ENCODE measurements around the gene PLXND1. TPM values are rescaled to one million over a fixed set of nuclear protein-coding genes. Genes with fewer than 3 reads are reported as not detected.
A peak's percentile ranks its signal among the peaks of the same experiment; 100 is the strongest.

The PLXND1 gene
- total RNA-seq, 2 donors from 2014 or later: 4.1 to 4.2 TPM

DNA sequence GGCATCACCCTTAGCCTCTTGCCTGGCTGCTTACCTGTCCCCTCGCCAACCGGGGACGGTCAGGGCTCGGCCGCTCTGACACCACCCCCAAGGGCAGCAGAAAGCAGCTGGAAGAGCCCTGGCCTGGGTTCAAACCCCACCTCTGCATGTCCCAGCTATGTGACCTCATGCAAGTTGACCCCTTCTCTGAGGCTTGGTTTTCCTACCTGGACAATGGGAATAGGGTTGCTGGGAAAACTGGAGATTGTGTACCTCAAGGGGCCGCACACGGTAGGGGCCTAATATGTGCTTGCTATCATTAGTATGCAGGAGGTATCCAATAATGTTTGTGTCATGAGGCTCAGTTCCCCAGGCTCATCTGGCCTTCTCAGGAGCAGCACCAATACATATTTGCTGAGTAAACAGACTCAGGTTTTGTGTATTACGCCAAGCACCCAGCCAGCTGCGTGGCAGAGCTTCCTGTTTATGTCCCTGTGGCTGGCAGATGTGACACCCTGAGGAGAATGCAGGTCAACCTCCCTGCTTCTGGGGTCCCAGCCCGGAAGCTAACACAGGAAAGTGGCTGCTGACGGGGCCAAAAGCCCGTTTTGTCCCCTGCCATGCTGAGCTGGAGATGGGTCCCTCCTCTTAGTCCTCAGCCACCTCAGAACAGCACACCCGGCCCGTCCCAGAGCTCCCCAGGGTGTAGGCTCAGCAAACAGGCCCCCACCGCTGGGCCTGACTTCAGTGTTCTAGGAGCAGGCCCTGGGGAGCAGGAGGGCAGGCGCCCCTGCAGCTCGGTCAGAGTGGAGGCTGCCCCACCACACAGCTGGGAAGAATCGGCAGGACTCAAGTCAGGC, 29.7 kb downstream of the PLXND1 start:
- peak overlapping the region in 1 of 2 donors; percentile 9 for H3K4me3 Mint-ChIP-seq
- peak; percentile 33 to 58 for DNase-seq
- ATAC-seq (replicated peaks in 1 of 2): peak; percentile 67 to 82
- H3K4me1 Mint-ChIP-seq (ENCODE audit: low read depth): peaks cover 19% of the 10 kb centered on the region
- no peaks in the 10 kb centered on the region for H3K36me3 Mint-ChIP-seq (ENCODE audit: insufficient read depth in 2 of 2)
- H3K27me3 Mint-ChIP-seq (ENCODE audit: low read depth): no peaks in the 10 kb centered on the region
- H3K9me3 Mint-ChIP-seq: no peaks in the 10 kb centered on the region
- H3K27ac Mint-ChIP-seq: peak overlapping the region; percentile 79

DNA sequence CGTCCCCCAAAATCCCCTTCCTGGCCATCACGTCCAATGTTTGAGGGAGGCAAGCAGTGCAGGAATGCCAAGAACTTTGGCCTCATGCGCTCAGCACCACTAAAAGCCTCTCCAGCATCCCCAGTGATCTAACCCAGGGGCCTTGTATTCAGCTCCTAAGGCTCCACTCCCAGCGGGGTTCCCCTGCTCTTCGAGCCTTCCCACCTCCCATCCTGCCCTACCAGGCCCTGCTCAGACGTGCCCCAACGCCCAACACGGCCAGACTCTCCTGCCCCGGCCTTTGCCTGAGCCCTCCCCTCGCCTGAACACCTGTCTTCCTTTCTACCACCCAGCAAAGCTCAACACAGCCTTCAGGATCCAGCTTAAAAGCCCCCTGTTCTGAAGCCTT, 30.5 kb downstream of the PLXND1 start:
- H3K9me3 Mint-ChIP-seq: no peaks in the 10 kb centered on the region
- peaks cover 19% of the 10 kb centered on the region for H3K4me1 Mint-ChIP-seq (ENCODE audit: low read depth)
- no peaks in the 10 kb centered on the region for H3K36me3 Mint-ChIP-seq (ENCODE audit: insufficient read depth in 2 of 2)
- peak overlapping the region; percentile 79 for H3K27ac Mint-ChIP-seq
- no peak for DNase-seq
- no peak overlapping the region for H3K4me3 Mint-ChIP-seq
- no peaks in the 10 kb centered on the region for H3K27me3 Mint-ChIP-seq (ENCODE audit: low read depth)
- ATAC-seq (replicated peaks in 1 of 2): no peak

DNA sequence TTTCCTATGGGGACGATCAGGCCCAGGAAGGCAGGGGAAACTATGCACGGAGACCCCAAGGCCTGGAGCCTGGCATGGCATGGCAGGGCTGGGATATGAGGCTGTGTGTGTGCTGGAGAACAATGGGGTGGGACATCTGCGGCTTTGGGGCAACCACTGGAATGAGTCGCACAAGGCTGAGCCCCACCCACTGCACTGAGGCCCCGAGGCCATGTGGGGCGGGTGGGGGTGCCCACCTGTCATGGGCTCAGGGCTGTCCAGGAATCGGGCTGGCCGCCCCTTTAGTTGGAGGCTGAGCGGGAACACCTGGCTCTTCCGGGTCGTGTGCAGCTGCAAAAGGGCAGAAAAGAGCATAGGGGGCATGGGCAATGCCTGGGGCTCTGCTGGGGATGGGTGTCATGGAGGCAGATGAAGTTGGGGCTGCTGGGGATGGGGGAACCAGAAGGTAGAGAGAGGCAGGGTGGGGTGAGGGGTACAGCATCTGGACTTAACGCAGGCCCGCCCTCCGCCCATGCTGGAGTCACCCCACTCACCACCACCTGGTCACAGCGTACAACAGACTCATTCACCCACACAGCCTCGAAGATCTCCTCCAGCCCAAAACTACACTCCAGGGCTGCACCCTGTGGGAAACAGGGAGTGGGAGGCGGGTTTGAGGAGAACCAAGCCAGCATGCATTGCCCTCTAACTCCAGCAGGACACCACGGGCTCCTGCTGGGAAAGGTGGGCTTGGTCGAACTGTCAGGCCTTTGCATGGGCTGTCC, 31.1 kb downstream of the PLXND1 start:
- Mint-ChIP-seq H3K36me3 (ENCODE audit: insufficient read depth in 2 of 2) (no peaks in the 10 kb centered on the region), H3K27ac (no peak overlapping the region), H3K27me3 (ENCODE audit: low read depth) (no peaks in the 10 kb centered on the region), H3K4me1 (ENCODE audit: low read depth) (peaks cover 19% of the 10 kb centered on the region), H3K9me3 (no peaks in the 10 kb centered on the region), H3K4me3 (no peak overlapping the region)
- no peak for ATAC-seq (replicated peaks in 1 of 2)
- no peak for DNase-seq

DNA sequence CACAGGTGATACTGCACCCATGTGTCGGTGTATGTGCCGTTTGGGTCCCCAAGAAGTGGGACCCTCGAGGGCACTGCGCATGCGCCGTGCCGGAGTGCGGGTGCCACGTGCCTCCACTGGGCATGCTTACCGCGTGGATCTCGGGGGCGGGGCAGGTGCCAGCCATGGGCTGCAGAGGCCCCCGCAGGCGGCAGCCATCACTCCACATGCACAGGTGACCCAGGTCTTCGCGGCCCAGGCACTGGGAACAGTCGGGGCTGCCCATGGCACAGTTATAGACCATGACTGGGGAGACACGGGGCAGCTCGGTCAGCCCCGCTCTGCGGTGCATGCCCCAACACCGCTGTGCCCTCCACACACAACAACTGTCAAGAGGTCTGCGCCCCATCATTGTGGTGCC, 32.3 kb downstream of the PLXND1 start:
- Mint-ChIP-seq H3K4me1 (ENCODE audit: low read depth) (peaks cover 19% of the 10 kb centered on the region), H3K36me3 (ENCODE audit: insufficient read depth in 2 of 2) (no peaks in the 10 kb centered on the region), H3K27me3 (ENCODE audit: low read depth) (no peaks in the 10 kb centered on the region), H3K4me3 (no peak overlapping the region), H3K27ac (no peak overlapping the region), H3K9me3 (no peaks in the 10 kb centered on the region)
- DNase-seq (no peak), ATAC-seq (replicated peaks in 1 of 2) (no peak)

DNA sequence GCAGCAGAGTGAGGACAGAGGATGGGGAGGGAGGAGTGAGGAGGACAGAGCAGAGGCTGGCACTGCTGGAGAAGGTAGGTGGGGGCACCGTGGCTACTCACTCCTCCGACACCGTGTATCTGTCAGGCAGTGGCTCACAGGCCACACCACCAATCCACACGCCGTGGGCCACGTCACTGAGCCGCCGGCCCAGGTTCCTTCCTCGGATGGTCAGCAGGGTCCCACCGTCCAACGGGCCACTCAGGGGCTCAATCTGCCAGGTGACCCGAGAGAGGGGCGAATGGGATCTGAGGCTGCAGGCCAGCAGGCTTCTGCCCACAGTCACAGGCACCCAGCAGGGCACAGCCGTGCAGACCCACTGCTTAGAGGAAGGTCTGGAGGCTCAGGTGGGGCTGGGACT, 33.0 kb downstream of the PLXND1 start:
- Mint-ChIP-seq H3K27me3 (ENCODE audit: low read depth) (no peaks in the 10 kb centered on the region), H3K27ac (no peak overlapping the region), H3K9me3 (no peaks in the 10 kb centered on the region), H3K4me3 (no peak overlapping the region), H3K36me3 (ENCODE audit: insufficient read depth in 2 of 2) (no peaks in the 10 kb centered on the region), H3K4me1 (ENCODE audit: low read depth) (peaks cover 19% of the 10 kb centered on the region)
- DNase-seq: no peak
- no peak for ATAC-seq (replicated peaks in 1 of 2)

DNA sequence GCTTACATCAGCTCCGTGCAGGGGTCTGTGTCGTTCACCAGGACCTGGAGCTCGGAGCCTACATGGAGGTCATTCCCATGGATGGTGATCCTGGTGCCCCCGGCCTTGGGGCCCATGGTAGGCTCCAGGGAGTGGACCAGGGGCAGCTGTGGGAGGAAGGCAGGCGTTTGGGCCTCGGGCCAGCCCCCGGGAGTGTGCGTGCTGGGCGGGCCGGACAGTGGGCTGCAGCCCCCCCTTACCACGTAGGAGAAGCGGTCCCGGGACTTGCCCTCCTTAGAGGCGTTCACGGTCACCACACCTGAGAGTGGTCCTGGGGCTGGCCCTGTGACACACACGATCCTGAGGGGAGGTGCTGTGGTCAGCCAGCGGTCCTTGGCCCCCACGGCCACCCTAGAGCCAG, 33.9 kb downstream of the PLXND1 start:
- Mint-ChIP-seq H3K4me3 (no peak overlapping the region), H3K4me1 (ENCODE audit: low read depth) (peaks cover 14% of the 10 kb centered on the region), H3K36me3 (ENCODE audit: insufficient read depth in 2 of 2) (no peaks in the 10 kb centered on the region), H3K27ac (no peak overlapping the region), H3K27me3 (ENCODE audit: low read depth) (no peaks in the 10 kb centered on the region), H3K9me3 (no peaks in the 10 kb centered on the region)
- ATAC-seq (replicated peaks in 1 of 2): no peak
- no peak for DNase-seq

DNA sequence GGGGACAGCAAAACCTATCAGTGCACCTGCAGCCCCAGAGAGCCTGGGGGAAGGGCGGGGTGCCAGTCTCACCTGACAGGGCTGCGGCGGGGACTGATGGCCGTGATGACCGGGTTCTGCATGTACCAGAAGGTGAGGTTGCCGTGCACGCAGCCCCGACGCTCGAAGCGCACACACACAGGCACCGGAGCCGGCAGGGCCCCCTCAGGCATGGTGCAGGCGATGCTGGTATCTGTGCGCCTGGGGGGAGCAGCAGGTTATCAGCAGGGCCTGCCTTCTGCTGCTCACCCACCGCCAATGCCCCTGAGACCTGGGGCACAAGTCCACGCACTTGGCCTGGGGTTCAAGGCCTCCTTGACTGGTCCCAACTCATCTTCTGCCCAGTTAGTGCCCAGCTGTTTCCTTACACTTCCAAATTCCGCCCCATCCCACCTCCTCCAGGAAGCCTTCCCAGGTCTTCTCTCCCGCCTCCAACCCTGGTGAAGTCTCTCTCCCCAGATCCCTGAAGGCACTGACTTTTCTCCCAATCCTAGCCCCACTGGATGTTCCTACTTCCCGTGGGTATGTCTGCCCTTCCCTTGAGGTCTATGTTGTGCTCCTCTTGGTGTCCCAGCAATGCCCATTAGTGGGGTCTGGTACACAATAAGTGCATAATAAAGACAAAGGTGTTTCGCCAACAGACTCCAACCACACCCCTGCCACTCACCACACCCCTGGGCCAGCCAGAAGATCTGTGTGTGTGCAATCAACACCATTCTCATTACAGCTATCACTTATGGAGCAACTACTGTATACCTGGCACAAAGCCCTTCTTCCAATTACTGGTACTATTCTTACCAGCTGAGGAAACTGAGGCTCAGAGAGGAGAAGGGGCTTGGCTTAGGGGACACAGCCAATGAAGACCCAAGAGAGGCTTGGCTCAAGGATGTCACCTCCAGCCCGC, 34.6 kb downstream of the PLXND1 start:
- no peak overlapping the region for H3K4me3 Mint-ChIP-seq
- DNase-seq (no peak), ATAC-seq (replicated peaks in 1 of 2) (no peak)
- no peaks in the 10 kb centered on the region for H3K27me3 Mint-ChIP-seq (ENCODE audit: low read depth)
- H3K9me3 Mint-ChIP-seq: no peaks in the 10 kb centered on the region
- peaks cover 13% of the 10 kb centered on the region for H3K4me1 Mint-ChIP-seq (ENCODE audit: low read depth)
- no peak overlapping the region for H3K27ac Mint-ChIP-seq
- H3K36me3 Mint-ChIP-seq (ENCODE audit: insufficient read depth in 2 of 2): no peaks in the 10 kb centered on the region

DNA sequence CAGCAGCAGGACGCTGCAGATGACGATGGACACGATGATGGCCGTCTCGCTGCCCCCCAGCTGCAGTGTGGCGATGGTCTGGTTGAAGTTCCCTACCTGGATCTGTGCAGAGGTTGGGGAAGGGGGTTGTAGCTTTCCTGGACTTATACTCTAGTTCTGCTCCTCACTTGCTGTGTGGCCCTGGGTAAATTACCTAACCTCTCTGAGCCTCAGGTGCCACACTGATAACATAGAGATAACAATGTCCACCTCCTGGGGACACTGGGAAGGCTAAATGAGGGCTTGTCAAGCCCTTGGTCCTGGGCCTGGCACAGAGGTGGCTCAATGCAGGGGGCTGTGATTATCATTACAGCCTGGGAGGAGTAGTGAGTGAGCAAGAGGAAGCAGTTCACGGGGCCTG, 36.6 kb downstream of the PLXND1 start:
- no peak for DNase-seq
- no peaks in the 10 kb centered on the region for H3K36me3 Mint-ChIP-seq (ENCODE audit: insufficient read depth in 2 of 2)
- no peaks in the 10 kb centered on the region for H3K9me3 Mint-ChIP-seq
- H3K27me3 Mint-ChIP-seq (ENCODE audit: low read depth): no peaks in the 10 kb centered on the region
- no peak overlapping the region for H3K4me3 Mint-ChIP-seq
- no peaks in the 10 kb centered on the region for H3K4me1 Mint-ChIP-seq (ENCODE audit: low read depth)
- no peak for ATAC-seq (replicated peaks in 1 of 2)
- H3K27ac Mint-ChIP-seq: no peak overlapping the region

DNA sequence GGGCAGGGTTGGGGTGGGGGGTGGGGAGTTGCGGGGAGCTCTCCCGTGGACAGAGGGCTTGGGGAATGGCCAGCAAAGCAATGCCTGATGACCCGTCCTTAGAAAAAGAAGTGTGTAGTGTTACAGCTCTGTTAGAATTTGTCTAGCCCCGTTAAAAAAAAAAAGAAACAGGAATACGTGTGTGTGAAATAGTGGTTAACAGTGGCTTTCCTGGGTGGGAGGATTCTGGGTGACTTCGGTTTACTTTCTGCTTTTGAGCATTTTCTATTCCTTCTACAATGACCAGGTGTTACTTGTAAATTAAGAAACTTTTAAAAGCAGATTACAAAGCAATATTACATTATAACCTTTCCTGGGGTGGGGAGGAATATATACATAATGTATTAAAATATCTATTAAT, 38.5 kb downstream of the PLXND1 start:
- DNase-seq (no peak), ATAC-seq (replicated peaks in 1 of 2) (no peak)
- Mint-ChIP-seq H3K4me3 (no peak overlapping the region), H3K4me1 (ENCODE audit: low read depth) (no peaks in the 10 kb centered on the region), H3K9me3 (no peaks in the 10 kb centered on the region), H3K36me3 (ENCODE audit: insufficient read depth in 2 of 2) (no peaks in the 10 kb centered on the region), H3K27ac (no peak overlapping the region), H3K27me3 (ENCODE audit: low read depth) (no peaks in the 10 kb centered on the region)

DNA sequence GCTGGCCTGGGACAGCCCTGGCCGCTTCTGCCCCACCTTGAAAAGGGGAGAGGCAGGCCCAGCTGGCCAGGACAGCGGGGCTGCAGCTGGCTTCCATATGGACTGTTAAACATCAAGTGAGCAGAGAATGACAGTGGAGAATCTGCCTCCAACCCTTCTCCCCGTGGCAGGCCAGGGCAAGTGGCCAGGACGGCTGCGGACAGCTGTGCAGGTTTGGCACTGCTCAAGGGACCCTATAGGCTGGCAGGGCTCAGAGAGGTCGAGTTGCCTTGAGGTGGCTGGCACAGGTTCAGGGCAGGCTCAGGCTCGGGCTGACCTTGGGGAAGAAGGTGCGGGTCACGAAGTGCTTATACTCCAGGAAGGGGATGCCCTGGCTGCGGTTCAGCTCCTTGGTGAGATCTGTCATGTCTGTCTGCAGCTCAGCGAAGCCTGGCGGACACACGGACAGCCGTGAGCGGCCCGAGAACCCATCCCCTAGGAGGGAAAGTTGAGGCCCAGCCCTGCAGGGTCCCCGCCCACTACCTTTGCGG, 39.2 kb downstream of the PLXND1 start:
- H3K4me1 Mint-ChIP-seq (ENCODE audit: low read depth): no peaks in the 10 kb centered on the region
- H3K4me3 Mint-ChIP-seq: no peak overlapping the region
- no peak for DNase-seq
- H3K27ac Mint-ChIP-seq: no peak overlapping the region
- ATAC-seq (replicated peaks in 1 of 2): no peak
- no peaks in the 10 kb centered on the region for H3K9me3 Mint-ChIP-seq
- H3K36me3 Mint-ChIP-seq (ENCODE audit: insufficient read depth in 2 of 2): no peaks in the 10 kb centered on the region
- no peaks in the 10 kb centered on the region for H3K27me3 Mint-ChIP-seq (ENCODE audit: low read depth)

DNA sequence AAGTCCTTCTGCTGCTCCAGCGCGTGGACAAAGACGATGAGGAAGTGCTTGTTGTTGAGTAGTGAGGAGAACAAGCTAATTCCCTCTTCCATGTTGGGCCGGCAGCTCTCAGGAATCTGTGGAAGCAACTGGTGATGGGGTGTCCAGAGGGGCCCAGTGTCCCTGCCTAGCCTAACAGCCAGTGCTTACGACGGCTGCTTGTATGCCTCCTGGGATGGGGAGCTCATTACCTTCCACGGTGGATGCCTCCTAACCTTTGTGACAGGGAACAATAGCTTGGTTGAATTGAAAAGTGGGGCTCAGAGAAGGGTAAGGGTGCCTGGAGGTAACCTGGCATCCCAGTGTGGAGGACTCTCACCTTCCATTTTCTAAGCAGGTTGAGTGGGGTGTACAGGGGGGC, 40.6 kb downstream of the PLXND1 start:
- Mint-ChIP-seq H3K9me3 (no peaks in the 10 kb centered on the region), H3K4me3 (no peak overlapping the region), H3K27me3 (ENCODE audit: low read depth) (no peaks in the 10 kb centered on the region), H3K27ac (no peak overlapping the region), H3K36me3 (ENCODE audit: insufficient read depth in 2 of 2) (no peaks in the 10 kb centered on the region), H3K4me1 (ENCODE audit: low read depth) (no peaks in the 10 kb centered on the region)
- ATAC-seq (replicated peaks in 1 of 2) (no peak), DNase-seq (no peak)

DNA sequence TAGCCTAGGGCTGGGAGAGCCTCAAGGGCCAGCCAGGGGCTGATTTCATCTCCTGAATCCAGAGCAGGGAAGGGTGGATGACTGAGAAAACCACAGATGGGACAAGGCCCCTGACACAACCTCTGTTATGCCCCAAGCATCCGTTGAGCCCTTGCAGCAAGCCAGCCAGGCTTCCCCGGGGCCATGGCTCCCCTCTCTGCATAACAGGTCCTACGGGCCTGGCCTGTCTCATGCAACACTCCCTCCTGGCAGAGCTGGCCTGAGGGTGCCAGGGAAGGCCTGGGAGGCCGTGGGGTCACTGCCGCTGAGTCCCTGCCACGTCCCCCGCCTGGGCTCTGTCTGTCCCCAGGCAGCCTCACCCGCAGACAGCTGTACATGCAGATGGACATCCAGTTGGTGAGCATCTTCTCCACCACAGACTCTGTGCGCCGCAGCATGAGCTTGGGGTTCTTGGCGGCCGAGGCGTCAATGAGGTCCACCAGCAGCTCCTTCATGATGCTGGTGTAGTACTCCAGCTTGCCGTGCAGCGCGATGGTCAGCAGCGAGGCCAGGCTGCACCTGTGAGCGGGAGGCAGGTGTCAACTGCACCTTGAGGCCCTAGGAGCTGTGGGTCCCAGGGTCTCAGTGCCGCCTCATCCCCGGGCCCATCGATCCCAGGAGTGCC, 41.4 kb downstream of the PLXND1 start:
- no peaks in the 10 kb centered on the region for H3K9me3 Mint-ChIP-seq
- no peak overlapping the region for H3K4me3 Mint-ChIP-seq
- no peaks in the 10 kb centered on the region for H3K27me3 Mint-ChIP-seq (ENCODE audit: low read depth)
- no peak overlapping the region for H3K27ac Mint-ChIP-seq
- DNase-seq (no peak), ATAC-seq (replicated peaks in 1 of 2) (no peak)
- no peaks in the 10 kb centered on the region for H3K36me3 Mint-ChIP-seq (ENCODE audit: insufficient read depth in 2 of 2)
- no peaks in the 10 kb centered on the region for H3K4me1 Mint-ChIP-seq (ENCODE audit: low read depth)

Measured in activated T-cell treated with anti-CD3 and anti-CD28 coated beads, Interleukin-2, amount 50 U/mL, for 72 hours (primary cell).